DND-41 (cell line): ENCODE measurements around the gene TMPRSS3.

Source experiments
- ATAC-seq: fragments of 200-7000 bp; cut with Tn5 transposase; 3 replicates; pipeline ENCODE4 v1.9.1; 2021; ENCODE audit warnings: low read depth; ENCODE audit not compliant: insufficient read depth
- DNase-seq: peaks from one replicate; pipeline ENCODE4 v3.0.0-alpha.2; 2020
- H2AFZ ChIP-seq: 2 replicates; pipeline ENCODE4 v1.6.0; 2012; ENCODE audit warnings: low read depth, low read length
- H3K27ac ChIP-seq: 2 replicates; pipeline ENCODE4 v1.5.1; 2012; ENCODE audit warnings: low read length, inconsistent platforms
- H3K27me3 ChIP-seq: fragments of 200-600 bp; sonication (generic); 2 replicates; pipeline ENCODE4 v1.6.0; 2012; ENCODE audit warnings: low read length, mild to moderate bottlenecking, inconsistent platforms; ENCODE audit not compliant: insufficient read depth, poor library complexity
- H3K36me3 ChIP-seq: 2 replicates; pipeline ENCODE4 v1.5.1; 2012; ENCODE audit warnings: low read length, inconsistent platforms; ENCODE audit not compliant: insufficient read depth
- H3K4me1 ChIP-seq: 2 replicates; pipeline ENCODE4 v1.5.1; 2012; ENCODE audit warnings: mild to moderate bottlenecking, low read length; ENCODE audit not compliant: insufficient read depth
- H3K4me2 ChIP-seq: 2 replicates; pipeline ENCODE4 v1.6.0; 2012; ENCODE audit warnings: mild to moderate bottlenecking, moderate library complexity, low read length, inconsistent platforms; ENCODE audit not compliant: insufficient read depth
- H3K4me3 ChIP-seq, 2 experiments: fragments of 200-600 bp in 1 of 2; shearing (Covaris generic) in 1 of 2; 2 replicates each; pipeline ENCODE4 v1.5.1; 2012 to 2016; ENCODE audit warnings: inconsistent platforms in 2 of 2, low read length in 2 of 2, mild to moderate bottlenecking in 2 of 2, low read depth in 1 of 2, moderate library complexity in 1 of 2
- H3K79me2 ChIP-seq: 2 replicates; pipeline ENCODE4 v1.6.0; 2012; ENCODE audit warnings: low read length, inconsistent platforms; ENCODE audit not compliant: insufficient read depth
- H3K9ac ChIP-seq: 2 replicates; pipeline ENCODE4 v1.6.0; 2012; ENCODE audit warnings: low read depth, mild to moderate bottlenecking, inconsistent platforms, low read length, moderate library complexity
- H3K9me3 ChIP-seq: 2 replicates; pipeline ENCODE4 v1.5.1; 2012; ENCODE audit warnings: low read length, moderate library complexity, mild to moderate bottlenecking, inconsistent platforms; ENCODE audit not compliant: insufficient read depth, severe bottlenecking
- H4K20me1 ChIP-seq: 2 replicates; pipeline ENCODE4 v1.6.0; 2012; ENCODE audit warnings: low read length; ENCODE audit not compliant: insufficient read depth
- EZH2 ChIP-seq: IDR thresholded peaks from 3 replicates; pipeline ENCODE4 v1.6.1; 2012; ENCODE audit warnings: borderline replicate concordance, low read depth, mild to moderate bottlenecking, moderate library complexity, low read length, inconsistent platforms; ENCODE audit not compliant: severe bottlenecking
- TF ChIP-seq, protein P1 (sequence below): IDR thresholded peaks from 2 replicates; pipeline ENCODE4 v1.5.1; 2012; ENCODE audit warnings: borderline replicate concordance, low read length, moderate library complexity, mild to moderate bottlenecking; ENCODE audit not compliant: poor library complexity, severe bottlenecking; ENCODE audit errors: extremely low read depth

The TMPRSS3 gene

DNA sequence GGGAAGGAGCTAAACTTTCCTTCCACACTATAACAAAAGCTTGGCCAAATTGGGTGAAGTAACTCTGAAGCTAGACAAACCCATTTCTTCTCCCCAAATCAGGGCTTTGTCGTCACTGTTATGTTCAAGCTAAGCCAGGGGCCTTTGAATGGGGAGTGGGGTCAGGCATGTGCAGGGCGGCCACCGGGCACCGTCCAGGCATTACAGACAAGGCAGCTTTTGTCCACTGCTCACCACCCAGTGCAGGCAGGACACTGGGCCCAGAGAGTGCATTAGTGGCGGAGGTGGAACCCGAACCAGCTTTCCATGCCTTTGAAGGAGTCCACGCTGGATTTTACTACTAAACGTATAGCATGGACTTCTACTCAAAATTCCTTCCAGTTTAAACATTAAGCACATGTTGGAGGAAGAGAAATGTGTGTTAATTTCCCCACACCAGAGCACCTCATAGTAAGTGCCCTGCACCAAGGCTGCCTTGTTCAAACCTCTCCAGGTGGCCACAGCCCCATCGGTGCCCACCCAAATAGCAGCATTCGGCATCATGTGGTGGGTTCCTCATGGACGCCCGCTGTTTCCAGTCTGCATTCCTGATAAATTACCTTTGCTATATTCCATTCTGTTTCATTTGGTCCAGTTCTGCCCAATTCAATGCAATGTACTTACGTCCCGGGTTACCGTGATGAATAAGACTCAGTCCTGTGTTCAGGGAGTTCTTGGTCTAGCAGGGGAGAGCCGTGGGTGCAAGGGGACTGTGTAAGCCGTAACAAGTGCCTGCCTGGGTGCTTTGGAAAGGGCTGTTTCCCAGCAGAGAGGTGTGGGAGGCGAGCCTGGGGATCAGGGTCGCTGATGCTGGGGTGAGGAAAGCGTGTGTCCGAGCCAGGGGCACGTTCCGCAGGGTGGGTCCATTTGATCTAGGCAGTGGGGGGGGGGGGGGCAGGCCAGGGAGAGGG is 9.5 kb upstream of the TMPRSS3 start:
- DNase-seq (peak; percentile 52), ATAC-seq (peak; percentile 23; the same call in 2 of the 3 replicates)
- Histone ChIP-seq H4K20me1 (peaks cover 5% of the 10 kb centered on the region; the same call in 1 of the 2 replicates), H3K36me3 (peaks cover 37% of the 10 kb centered on the region), H3K79me2 (peaks cover 82% of the 10 kb centered on the region), H3K4me3 (peak overlapping the region; percentile 39 to 67), H3K9me3 (peaks cover 8% of the 10 kb centered on the region), H3K27ac (peak overlapping the region; percentile 91), H3K9ac (peak overlapping the region; percentile 89), H3K4me2 (peak overlapping the region; percentile 79), H2AFZ (peak overlapping the region; percentile 72), H3K4me1 (peaks cover 60% of the 10 kb centered on the region), H3K27me3 (no peaks in the 10 kb centered on the region)
- TF ChIP-seq EZH2, result no peak

DNA sequence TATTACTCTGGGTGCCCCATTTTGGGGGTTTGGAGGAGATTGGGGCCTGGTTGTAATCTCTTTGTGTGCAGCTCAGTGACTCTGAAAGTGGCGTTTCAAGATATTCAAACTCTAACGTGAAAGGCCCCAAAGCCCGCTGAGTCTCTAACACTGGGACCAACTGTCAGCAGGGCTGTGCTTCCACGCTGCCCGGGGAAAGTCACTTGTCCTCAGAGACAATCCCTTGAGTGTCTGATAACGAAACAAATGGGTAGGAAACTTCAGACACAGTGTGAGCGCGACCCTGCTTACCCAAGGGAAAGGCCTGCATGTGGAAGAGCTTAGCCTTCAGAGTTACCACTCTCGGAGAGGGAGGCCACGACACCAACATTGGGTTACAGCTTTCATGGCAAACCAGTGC is 8.7 kb upstream of the TMPRSS3 start:
- peaks cover 60% of the 10 kb centered on the region for H3K4me1 ChIP-seq
- H3K9ac ChIP-seq, result peak overlapping the region; percentile 89
- DNase-seq (peak; percentile 63), ATAC-seq (peak; percentile 13)
- peak overlapping the region; percentile 72 for H2AFZ ChIP-seq
- H3K4me2 ChIP-seq, result peak overlapping the region; percentile 79
- peaks cover 8% of the 10 kb centered on the region for H3K9me3 ChIP-seq
- no peak for TF ChIP-seq EZH2
- TF ChIP-seq, protein P1, sequence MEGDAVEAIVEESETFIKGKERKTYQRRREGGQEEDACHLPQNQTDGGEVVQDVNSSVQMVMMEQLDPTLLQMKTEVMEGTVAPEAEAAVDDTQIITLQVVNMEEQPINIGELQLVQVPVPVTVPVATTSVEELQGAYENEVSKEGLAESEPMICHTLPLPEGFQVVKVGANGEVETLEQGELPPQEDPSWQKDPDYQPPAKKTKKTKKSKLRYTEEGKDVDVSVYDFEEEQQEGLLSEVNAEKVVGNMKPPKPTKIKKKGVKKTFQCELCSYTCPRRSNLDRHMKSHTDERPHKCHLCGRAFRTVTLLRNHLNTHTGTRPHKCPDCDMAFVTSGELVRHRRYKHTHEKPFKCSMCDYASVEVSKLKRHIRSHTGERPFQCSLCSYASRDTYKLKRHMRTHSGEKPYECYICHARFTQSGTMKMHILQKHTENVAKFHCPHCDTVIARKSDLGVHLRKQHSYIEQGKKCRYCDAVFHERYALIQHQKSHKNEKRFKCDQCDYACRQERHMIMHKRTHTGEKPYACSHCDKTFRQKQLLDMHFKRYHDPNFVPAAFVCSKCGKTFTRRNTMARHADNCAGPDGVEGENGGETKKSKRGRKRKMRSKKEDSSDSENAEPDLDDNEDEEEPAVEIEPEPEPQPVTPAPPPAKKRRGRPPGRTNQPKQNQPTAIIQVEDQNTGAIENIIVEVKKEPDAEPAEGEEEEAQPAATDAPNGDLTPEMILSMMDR, result no peak
- peak overlapping the region; percentile 39 to 67; a peak in 3 of 4 replicates for H3K4me3 ChIP-seq
- H4K20me1 ChIP-seq, result peaks cover 5% of the 10 kb centered on the region; the same call in 1 of the 2 replicates
- peak overlapping the region; percentile 91 for H3K27ac ChIP-seq
- H3K79me2 ChIP-seq, result peaks cover 75% of the 10 kb centered on the region
- peaks cover 29% of the 10 kb centered on the region for H3K36me3 ChIP-seq
- H3K27me3 ChIP-seq, result no peaks in the 10 kb centered on the region

DNA sequence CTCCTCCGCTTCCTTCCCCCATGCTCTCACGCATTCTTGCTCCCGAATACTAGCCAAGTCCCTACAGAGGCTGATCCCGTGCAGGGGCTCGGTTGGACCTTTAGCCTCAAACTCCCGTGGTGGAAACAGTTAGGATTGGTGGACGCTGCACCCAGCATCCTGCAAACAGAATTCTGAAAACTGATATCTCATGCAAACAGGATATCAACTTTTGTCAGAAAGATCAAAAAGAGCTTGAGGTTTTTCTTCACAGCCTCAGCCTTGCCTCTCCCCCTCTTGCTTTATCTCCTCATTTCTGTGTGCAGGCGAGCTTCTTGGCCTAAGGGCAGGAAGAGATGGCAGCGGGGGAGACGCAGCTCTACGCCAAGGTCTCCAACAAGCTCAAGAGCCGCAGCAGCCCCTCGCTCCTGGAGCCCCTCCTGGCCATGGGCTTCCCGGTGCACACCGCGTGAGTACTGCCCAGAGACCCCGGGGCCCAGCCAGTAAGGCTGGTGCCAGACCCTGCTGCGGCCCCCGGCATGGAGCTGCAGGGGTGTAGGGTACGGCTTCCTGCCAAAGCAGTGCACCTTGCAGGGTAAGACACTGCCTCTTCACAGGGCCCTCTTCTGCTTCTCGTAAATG is 7.9 kb upstream of the TMPRSS3 start, which contains the start of gene UBASH3A:
TSS of gene UBASH3A (plus strand) at position 292 of the 621 bp plus-strand sequence. CDS start at position 336, 44 bp downstream.
- H3K27ac ChIP-seq, result peak within 1 kb of the TSS; percentile 91
- peaks cover 8% of the 10 kb centered on the region for H3K9me3 ChIP-seq
- no peaks in the 10 kb centered on the region for H4K20me1 ChIP-seq
- TF ChIP-seq EZH2, result no peak
- TF ChIP-seq, protein P1, result no peak
- H3K36me3 ChIP-seq, result peaks cover 22% of the 10 kb centered on the region
- peak within 1 kb of the TSS; percentile 89 for H3K9ac ChIP-seq
- no peaks in the 10 kb centered on the region for H3K27me3 ChIP-seq
- H3K4me3 ChIP-seq, result peak within 1 kb of the TSS; percentile 39 to 67
- H3K79me2 ChIP-seq, result peaks cover 68% of the 10 kb centered on the region
- peak within 1 kb of the TSS; percentile 79 for H3K4me2 ChIP-seq
- peak; percentile 82 for DNase-seq
- H2AFZ ChIP-seq, result peak within 1 kb of the TSS; percentile 72
- peaks cover 56% of the 10 kb centered on the region for H3K4me1 ChIP-seq
- ATAC-seq, result peak; percentile 67
